SU-DHL-6 (cell line): ENCODE measurements around the gene STX8.

ENCODE experiments used
- H2AFZ ChIP-seq: fragments of 200-600 bp; sonication (generic); 2 replicates; pipeline ENCODE4 v1.6.1; 2014; ENCODE audit warnings: low read depth, mild to moderate bottlenecking, moderate library complexity, mixed read lengths, antibody characterized with exemption, low read length; ENCODE audit not compliant: severe bottlenecking
- H3F3A ChIP-seq: fragments of 200-600 bp; shearing (Covaris generic); 2 replicates; pipeline ENCODE4 v1.6.0; 2016; ENCODE audit warnings: antibody characterized with exemption, mild to moderate bottlenecking; ENCODE audit not compliant: insufficient read depth
- H3K27ac ChIP-seq: fragments of 200-600 bp; sonication (generic); 2 replicates; pipeline ENCODE4 v1.5.1; 2016; ENCODE audit warnings: low read depth, mild to moderate bottlenecking, low read length, moderate library complexity, mixed read lengths
- H3K27me3 ChIP-seq: fragments of 200-600 bp; sonication (generic), shearing (Covaris generic); 2 replicates; pipeline ENCODE4 v1.6.0; 2014; ENCODE audit warnings: mild to moderate bottlenecking, low read length
- H3K36me3 ChIP-seq: fragments of 200-600 bp; sonication (generic); 2 replicates; pipeline ENCODE4 v1.6.1; 2014; ENCODE audit warnings: mild to moderate bottlenecking, low read length, mixed read lengths
- H3K4me2 ChIP-seq: fragments of 300-600, 200-600 bp; shearing (Covaris generic), sonication (generic); 2 replicates; pipeline ENCODE4 v1.6.0; 2014; ENCODE audit warnings: low read length, low read depth, mild to moderate bottlenecking; ENCODE audit not compliant: poor library complexity, severe bottlenecking
- H3K4me3 ChIP-seq: fragments of 200-600 bp; sonication (generic); 2 replicates; pipeline ENCODE4 v1.5.1; 2014; ENCODE audit warnings: antibody characterized with exemption, low read length, mild to moderate bottlenecking, mixed read lengths; ENCODE audit not compliant: insufficient read depth, poor library complexity, severe bottlenecking
- H3K79me2 ChIP-seq: fragments of 200-600 bp; sonication (generic); 2 replicates; pipeline ENCODE4 v1.6.1; 2014; ENCODE audit warnings: mild to moderate bottlenecking, low read length, moderate library complexity; ENCODE audit not compliant: insufficient read depth
- H3K9ac ChIP-seq: fragments of 200-600 bp; sonication (generic); 2 replicates; pipeline ENCODE4 v1.7.0; 2014; ENCODE audit warnings: mild to moderate bottlenecking, low read length
- H3K9me2 ChIP-seq: fragments of 200-600 bp; sonication (generic); replicated peaks from 2 replicates; pipeline ENCODE4 v1.6.1; 2014; ENCODE audit warnings: low read length; ENCODE audit not compliant: insufficient read depth
- H3K9me3 ChIP-seq: fragments of 200-600 bp; sonication (generic); 2 replicates; pipeline ENCODE4 v1.6.1; 2014; ENCODE audit warnings: low read length, mixed read lengths; ENCODE audit not compliant: insufficient read depth
- H4K20me1 ChIP-seq: fragments of 200-600 bp; sonication (generic); 2 replicates; pipeline ENCODE4 v1.6.1; 2014; ENCODE audit warnings: low read depth, mild to moderate bottlenecking, antibody characterized with exemption, low read length, moderate library complexity, mixed read lengths
- EZH2phosphoT487 ChIP-seq: fragments of 200-600 bp; sonication (generic), shearing (Covaris generic); conservative IDR thresholded peaks from 2 replicates; pipeline ENCODE4 v1.6.1; 2018; ENCODE audit warnings: mild to moderate bottlenecking, antibody characterized with exemption, low read length, moderate library complexity, mixed read lengths
- TF ChIP-seq, protein P1 (sequence below): fragments of 200-600 bp; sonication (generic); IDR thresholded peaks from one replicate; pipeline ENCODE4 v1.5.1; 2017; ENCODE audit warnings: antibody characterized with exemption, mild to moderate bottlenecking, low read length, moderate library complexity; ENCODE audit not compliant: insufficient read depth, poor library complexity, severe bottlenecking

STX8 gene

DNA sequence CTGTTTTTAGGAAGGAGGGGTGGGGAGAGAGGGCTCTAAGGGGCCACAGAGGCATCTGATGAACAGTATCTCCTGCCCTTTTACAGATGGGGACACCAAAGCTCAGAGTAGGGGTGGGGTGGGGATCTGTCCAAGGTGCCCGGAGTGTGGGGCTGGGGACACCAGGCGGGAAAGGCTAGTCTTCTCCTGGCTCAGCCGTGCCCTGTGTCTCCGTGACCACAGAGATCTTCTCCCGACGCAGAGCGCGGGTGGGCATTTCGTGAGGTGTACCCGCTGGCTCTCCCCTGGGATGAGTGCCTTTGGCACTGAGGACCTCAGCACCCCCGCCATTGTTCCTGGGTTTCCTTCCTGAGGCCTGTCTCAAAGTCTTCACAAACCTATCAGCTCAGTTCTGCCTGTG lies 344.8 kb downstream of the STX8 start:
- TF ChIP-seq, protein P1, sequence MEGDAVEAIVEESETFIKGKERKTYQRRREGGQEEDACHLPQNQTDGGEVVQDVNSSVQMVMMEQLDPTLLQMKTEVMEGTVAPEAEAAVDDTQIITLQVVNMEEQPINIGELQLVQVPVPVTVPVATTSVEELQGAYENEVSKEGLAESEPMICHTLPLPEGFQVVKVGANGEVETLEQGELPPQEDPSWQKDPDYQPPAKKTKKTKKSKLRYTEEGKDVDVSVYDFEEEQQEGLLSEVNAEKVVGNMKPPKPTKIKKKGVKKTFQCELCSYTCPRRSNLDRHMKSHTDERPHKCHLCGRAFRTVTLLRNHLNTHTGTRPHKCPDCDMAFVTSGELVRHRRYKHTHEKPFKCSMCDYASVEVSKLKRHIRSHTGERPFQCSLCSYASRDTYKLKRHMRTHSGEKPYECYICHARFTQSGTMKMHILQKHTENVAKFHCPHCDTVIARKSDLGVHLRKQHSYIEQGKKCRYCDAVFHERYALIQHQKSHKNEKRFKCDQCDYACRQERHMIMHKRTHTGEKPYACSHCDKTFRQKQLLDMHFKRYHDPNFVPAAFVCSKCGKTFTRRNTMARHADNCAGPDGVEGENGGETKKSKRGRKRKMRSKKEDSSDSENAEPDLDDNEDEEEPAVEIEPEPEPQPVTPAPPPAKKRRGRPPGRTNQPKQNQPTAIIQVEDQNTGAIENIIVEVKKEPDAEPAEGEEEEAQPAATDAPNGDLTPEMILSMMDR, result no peak
- no peak for TF ChIP-seq EZH2phosphoT487
- no peaks in the 10 kb centered on the region for H4K20me1 ChIP-seq

DNA sequence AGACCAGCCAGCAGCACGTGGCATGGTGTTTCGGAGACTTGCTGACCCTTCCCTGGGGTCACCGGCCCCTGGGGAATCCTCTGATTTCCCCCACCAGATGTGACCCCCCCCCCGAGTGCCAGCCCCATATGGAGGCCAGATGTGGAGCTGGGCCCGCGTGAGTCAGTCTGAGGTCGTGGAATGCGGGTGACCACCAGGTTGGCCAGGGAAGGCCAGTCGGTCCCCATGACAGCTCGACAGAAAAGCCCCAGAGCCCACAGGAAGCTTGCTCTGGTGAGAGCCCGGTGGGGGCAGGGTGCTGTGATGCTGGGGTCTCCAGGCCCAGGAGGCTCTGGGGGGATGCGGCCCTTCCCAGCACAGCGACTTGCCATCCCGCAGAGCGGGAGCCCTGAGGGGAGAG lies 345.3 kb downstream of the STX8 start:
- H3K27ac ChIP-seq, result no peak overlapping the region
- H3K9me3 ChIP-seq, result no peaks in the 10 kb centered on the region
- H3K27me3 ChIP-seq, result no peaks in the 10 kb centered on the region
- no peak overlapping the region for H3K9ac ChIP-seq
- no peak for TF ChIP-seq EZH2phosphoT487
- TF ChIP-seq, protein P1, result no peak
- H2AFZ ChIP-seq, result no peak overlapping the region
- H3K4me3 ChIP-seq, result no peak overlapping the region
- H4K20me1 ChIP-seq, result no peaks in the 10 kb centered on the region
- no peaks in the 10 kb centered on the region for H3K79me2 ChIP-seq
- no peaks in the 10 kb centered on the region for H3K9me2 ChIP-seq
- no peaks in the 10 kb centered on the region for H3F3A ChIP-seq
- no peaks in the 10 kb centered on the region for H3K36me3 ChIP-seq
- no peak overlapping the region for H3K4me2 ChIP-seq

More for the DNA sequence above, 344.8 kb downstream of the STX8 start:
- H3K4me3 ChIP-seq, result no peak overlapping the region
- no peaks in the 10 kb centered on the region for H3K79me2 ChIP-seq
- no peak overlapping the region for H3K27ac ChIP-seq
- H3K4me2 ChIP-seq, result no peak overlapping the region
- no peaks in the 10 kb centered on the region for H3K36me3 ChIP-seq
- H3K9me2 ChIP-seq, result no peaks in the 10 kb centered on the region
- H3K9ac ChIP-seq, result no peak overlapping the region
- H3K9me3 ChIP-seq, result no peaks in the 10 kb centered on the region
- H3K27me3 ChIP-seq, result no peaks in the 10 kb centered on the region
- H3F3A ChIP-seq, result no peaks in the 10 kb centered on the region
- no peak overlapping the region for H2AFZ ChIP-seq

DNA sequence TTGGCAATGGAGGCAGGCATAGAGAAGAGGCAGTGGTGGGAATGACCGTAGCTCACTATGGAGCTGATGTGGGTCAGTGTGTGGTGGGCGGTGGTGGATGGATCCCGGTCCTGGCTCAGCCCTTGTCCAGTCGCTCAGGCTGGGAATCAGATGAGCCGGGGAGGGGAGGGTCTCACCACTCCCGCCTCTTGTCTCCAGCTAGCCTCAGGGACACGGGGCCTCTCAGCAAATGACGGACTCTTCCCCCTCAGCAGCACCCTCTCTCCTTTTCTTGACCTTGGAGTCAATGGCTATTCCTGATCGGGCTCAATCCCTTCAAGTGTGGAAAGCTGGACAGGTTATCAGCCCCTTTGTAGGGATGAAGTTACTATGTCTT lies 345.8 kb downstream of the STX8 start:
- Histone ChIP-seq H3K27me3 (no peaks in the 10 kb centered on the region), H3K27ac (no peak overlapping the region), H2AFZ (no peak overlapping the region), H4K20me1 (no peaks in the 10 kb centered on the region), H3K9me2 (no peaks in the 10 kb centered on the region), H3K36me3 (no peaks in the 10 kb centered on the region), H3K9me3 (no peaks in the 10 kb centered on the region), H3K79me2 (no peaks in the 10 kb centered on the region), H3K9ac (no peak overlapping the region), H3K4me3 (no peak overlapping the region), H3K4me2 (no peak overlapping the region), H3F3A (no peaks in the 10 kb centered on the region)
- TF ChIP-seq, protein P1, result no peak
- TF ChIP-seq EZH2phosphoT487, result no peak
